Upper lobe of left lung (tissue), 6 donors: ENCODE measurements around the gene MCU. TPM values are rescaled to one million over a fixed set of nuclear protein-coding genes. Genes with fewer than 3 reads are reported as not detected.
"Not testable (repeated sequence)": the region's sequence is repeated elsewhere in the genome, so short reads cannot be mapped to it uniquely, and the experiment has no call there.

Source experiments
- ATAC-seq, 2 donors: fragments of 200-7000 bp; cut with Tn5 transposase; one replicate each; pipeline ENCODE4 v1.9.1; 2022; ENCODE audit warnings: mild to moderate bottlenecking in 2 of 2, moderate library complexity in 2 of 2; ENCODE audit not compliant: low FRiP score in 2 of 2
- DNase-seq, 2 donors: peaks; one replicate each; pipeline ENCODE4 v3.0.0-alpha.2; 2019 to 2020
- H3K27ac ChIP-seq, 4 donors: fragments of 200-600 bp; sonication (generic); one replicate each; pipeline ENCODE4 v1.5.1; 2016 to 2019
- H3K27me3 ChIP-seq, 4 donors: fragments of 200-600 bp; sonication (generic); one replicate each; pipeline ENCODE4 v1.5.1; 2017 to 2019
- H3K36me3 ChIP-seq, 4 donors: fragments of 200-600 bp; sonication (generic); one replicate each; pipeline ENCODE4 v1.5.1; 2016 to 2019
- H3K4me1 ChIP-seq, 4 donors: fragments of 200-600 bp; sonication (generic); one replicate each; pipeline ENCODE4 v1.5.1; 2018 to 2019
- H3K4me3 ChIP-seq, 4 donors: fragments of 200-600 bp; sonication (generic); one replicate each; pipeline ENCODE4 v1.5.1; 2017 to 2019; ENCODE audit warnings: mild to moderate bottlenecking in 2 of 4, moderate library complexity in 1 of 4
- H3K9me3 ChIP-seq, 4 donors: fragments of 200-600 bp; sonication (generic); one replicate each; pipeline ENCODE4 v1.5.1; 2018 to 2019
- CTCF ChIP-seq, 6 experiments: fragments of 450-650 bp in 4 of 6; fragments of 200-600 bp in 2 of 6; sonication (generic) in 2 of 6; IDR thresholded peaks; one replicate each; pipeline ENCODE4 v1.5.1; 2016 to 2019; ENCODE audit warnings: antibody characterized with exemption in 6 of 6
- EP300 ChIP-seq, 4 donors: sonication (generic); formaldehyde crosslinking; IDR thresholded peaks; one replicate each; pipeline ENCODE4 v1.5.1; 2017; ENCODE audit warnings: antibody characterized with exemption in 4 of 4, control low read depth in 2 of 4
- POLR2A ChIP-seq, 4 donors: fragments of 450-650 bp; IDR thresholded peaks; one replicate each; pipeline ENCODE4 v1.5.1; 2016 to 2017; ENCODE audit warnings: antibody characterized with exemption in 4 of 4, mild to moderate bottlenecking in 2 of 4
- POLR2AphosphoS5 ChIP-seq, 2 donors: sonication (generic); formaldehyde crosslinking; IDR thresholded peaks; one replicate each; pipeline ENCODE4 v1.5.1; 2017; ENCODE audit warnings: antibody characterized with exemption in 2 of 2
- WGBS, 2 donors: methylation state at CpG; one replicate each; pipeline ENCODE4 v1.1.5; 2017 to 2018; 5-methylcytosine and 5-hydroxymethylcytosine counted together
- total RNA-seq, 6 donors: library from RNA; depleted of rRNA in 4 of 6; stranded (reverse); fragments of >200 nt in 4 of 6; gene quantifications; one replicate each; pipeline versions ENCODE4 v1.1.0 to v1.2.1, GENCODE V29; 2016 to 2021
- donor health status: DM: no; HTN: no; CAD: no; lungs with moderate emphysema.
- donor health status: DM: no; HTN: yes; CAD: no; lungs with severe emphysema.

MCU gene
- total RNA-seq, 6 donors from 2014 or later = 28.2 to 50.5 (median 32.1) TPM

GRCh38 chr10:72918352-72918751, 226.4 kb downstream of the MCU start:
- Histone ChIP-seq H3K27ac (no peak overlapping the region), H3K4me1 (no peaks in the 10 kb centered on the region), H3K9me3 (peaks cover 0 to 5% (median 2%) of the 10 kb centered on the region in 4 donors), H3K27me3 (no peaks in the 10 kb centered on the region), H3K4me3 (no peak overlapping the region), H3K36me3 (no peaks in the 10 kb centered on the region)
- ATAC-seq = no peak
- TF ChIP-seq POLR2A (IDR thresholded peaks at IDR 0.05) (no peak), POLR2AphosphoS5 (IDR thresholded peaks at IDR 0.05) (no peak)
- DNase-seq = no peak
- 90 to 97% methylated on average over 8 of the region's 8 CpGs for WGBS, 2 donors

- H3K4me3 ChIP-seq, H3K27me3 ChIP-seq, H3K36me3 ChIP-seq, H3K4me1 ChIP-seq, DNase-seq, H3K9me3 ChIP-seq, ATAC-seq, H3K27ac ChIP-seq: not testable (repeated sequence)
- 94 to 96% methylated on average over 1 of the region's 1 CpG for WGBS, 2 donors
Observed at GRCh38 chr10:72921147-72921683, 229.3 kb downstream of the MCU start.

- H3K27me3 ChIP-seq = no peaks in the 10 kb centered on the region
- H3K4me3 ChIP-seq = no peak overlapping the region
- DNase-seq (no peak), ATAC-seq (no peak)
- WGBS, 2 donors = 98 to 100% methylated on average over 13 of the region's 13 CpGs
- TF ChIP-seq CTCF (IDR thresholded peaks at IDR 0.05) = no peak
- no peak for TF ChIP-seq EP300 (IDR thresholded peaks at IDR 0.05)
- TF ChIP-seq POLR2A (IDR thresholded peaks at IDR 0.05) = no peak
- no peak for TF ChIP-seq POLR2AphosphoS5 (IDR thresholded peaks at IDR 0.05)
- no peaks in the 10 kb centered on the region for H3K36me3 ChIP-seq
- H3K9me3 ChIP-seq = peaks cover 0 to 5% (median 2%) of the 10 kb centered on the region in 4 donors
- H3K27ac ChIP-seq = no peak overlapping the region
- no peaks in the 10 kb centered on the region for H3K4me1 ChIP-seq
Observed at GRCh38 chr10:72924351-72924750, 232.4 kb downstream of the MCU start.

- Histone ChIP-seq H3K4me1 (no peaks in the 10 kb centered on the region), H3K9me3 (peaks cover 0 to 4% (median 2%) of the 10 kb centered on the region in 4 donors), H3K27me3 (no peaks in the 10 kb centered on the region), H3K27ac (no peak overlapping the region), H3K4me3 (no peak overlapping the region), H3K36me3 (no peaks in the 10 kb centered on the region)
- 95 to 99% methylated on average over 3 of the region's 3 CpGs for whole genome bisulfite sequencing, 2 donors
- no peak for TF ChIP-seq CTCF (IDR thresholded peaks at IDR 0.05)
- no peak for DNase-seq
- no peak for ATAC-seq
Observed at GRCh38 chr10:72925951-72926465, 234.1 kb downstream of the MCU start.

GRCh38 chr10:72927485-72927884, 235.5 kb downstream of the MCU start:
- H3K9me3 ChIP-seq = no peaks in the 10 kb centered on the region
- ATAC-seq (no peak), DNase-seq (no peak)
- TF ChIP-seq POLR2A (IDR thresholded peaks at IDR 0.05) (no peak), EP300 (IDR thresholded peaks at IDR 0.05) (no peak), POLR2AphosphoS5 (IDR thresholded peaks at IDR 0.05) (no peak), CTCF (IDR thresholded peaks at IDR 0.05) (no peak)
- H3K4me3 ChIP-seq = no peak overlapping the region
- 52 to 62% methylated on average over 5 of the region's 5 CpGs for WGBS, 2 donors
- no peaks in the 10 kb centered on the region for H3K27me3 ChIP-seq
- H3K36me3 ChIP-seq = no peaks in the 10 kb centered on the region
- no peaks in the 10 kb centered on the region for H3K4me1 ChIP-seq
- H3K27ac ChIP-seq = no peak overlapping the region

GRCh38 chr10:72928798-72929197, 236.9 kb downstream of the MCU start:
- no peaks in the 10 kb centered on the region for H3K9me3 ChIP-seq
- 94 to 98% methylated on average over 5 of the region's 5 CpGs for WGBS, 2 donors
- DNase-seq = no peak
- H3K36me3 ChIP-seq = no peaks in the 10 kb centered on the region
- no peaks in the 10 kb centered on the region for H3K27me3 ChIP-seq
- H3K4me1 ChIP-seq = no peaks in the 10 kb centered on the region
- TF ChIP-seq POLR2AphosphoS5 (IDR thresholded peaks at IDR 0.05) (no peak), POLR2A (IDR thresholded peaks at IDR 0.05) (no peak), EP300 (IDR thresholded peaks at IDR 0.05) (no peak), CTCF (IDR thresholded peaks at IDR 0.05) (no peak)
- H3K27ac ChIP-seq = no peak overlapping the region
- ATAC-seq = no peak
- H3K4me3 ChIP-seq = no peak overlapping the region
